GM19438 (cell line): ENCODE data around the gene CADPS.

Experiments
- ATAC-seq: cut with Tn5 transposase; IDR thresholded peaks from one replicate; pipeline ENCODE4 v1.9.1; 2021; ENCODE audit warnings: low read depth; ENCODE audit not compliant: unreplicated experiment

CADPS gene

DNA sequence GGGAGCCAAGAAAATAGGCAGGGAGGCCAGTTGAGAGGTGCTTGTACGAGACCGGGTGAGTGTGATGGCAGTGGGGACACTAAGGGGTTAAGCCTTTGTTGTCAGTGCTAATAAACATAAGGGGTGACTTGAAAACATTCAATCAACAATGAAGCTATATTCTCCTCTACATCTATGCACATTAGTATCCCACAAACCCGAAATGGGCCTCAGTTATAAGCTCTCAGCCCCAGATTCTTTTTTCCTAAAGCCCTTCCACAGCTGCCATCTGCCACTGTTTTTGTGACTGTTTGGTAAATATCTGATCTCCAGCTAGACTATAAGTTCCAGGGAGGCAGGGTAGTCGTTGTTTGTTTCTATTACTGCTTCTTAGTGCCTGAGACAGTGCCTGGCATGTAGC lies 118.2 kb downstream of the CADPS start:
- ATAC-seq: no peak

- no peak for ATAC-seq
Measured at GRCh38 chr3:62755285-62755684, 119.9 kb downstream of the CADPS start.

DNA sequence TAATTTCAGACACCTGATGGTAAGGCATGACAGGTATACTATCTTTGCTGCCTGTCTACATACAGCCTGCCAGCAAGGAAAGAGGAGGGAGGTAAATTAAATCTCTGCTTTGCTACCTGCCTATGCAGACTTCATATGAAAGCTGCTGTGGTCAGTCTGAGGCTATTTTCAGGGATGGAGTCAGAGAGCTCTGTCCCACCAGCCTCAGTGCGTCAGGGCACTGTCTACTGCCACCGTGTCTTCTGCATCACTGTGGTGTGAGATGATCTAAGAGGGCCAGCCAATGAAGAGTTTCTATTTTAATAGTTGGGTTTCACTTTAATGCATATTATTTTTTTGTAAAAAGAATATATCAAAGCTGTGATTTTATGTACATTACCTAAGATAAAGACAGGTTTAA lies 125.6 kb downstream of the CADPS start:
- ATAC-seq: no peak

DNA sequence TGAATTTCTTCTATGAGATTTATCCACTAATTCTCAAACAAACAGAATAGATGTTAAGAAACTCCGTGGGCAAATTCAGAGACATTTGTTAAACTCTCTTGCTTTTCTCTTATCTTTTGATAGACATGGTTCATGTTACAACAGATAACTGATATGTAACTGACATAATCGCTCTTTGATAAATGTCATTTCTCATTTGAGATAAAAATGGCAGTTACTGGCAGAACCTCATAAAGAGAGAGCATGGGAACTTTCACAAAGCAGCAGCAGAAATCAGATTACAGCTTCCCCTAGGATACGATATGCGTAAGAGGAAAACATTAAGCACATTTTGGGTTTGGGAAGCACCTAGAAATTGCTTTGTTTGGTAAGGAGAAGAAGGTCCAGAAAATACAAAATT lies 126.1 kb downstream of the CADPS start:
- ATAC-seq: no peak

DNA sequence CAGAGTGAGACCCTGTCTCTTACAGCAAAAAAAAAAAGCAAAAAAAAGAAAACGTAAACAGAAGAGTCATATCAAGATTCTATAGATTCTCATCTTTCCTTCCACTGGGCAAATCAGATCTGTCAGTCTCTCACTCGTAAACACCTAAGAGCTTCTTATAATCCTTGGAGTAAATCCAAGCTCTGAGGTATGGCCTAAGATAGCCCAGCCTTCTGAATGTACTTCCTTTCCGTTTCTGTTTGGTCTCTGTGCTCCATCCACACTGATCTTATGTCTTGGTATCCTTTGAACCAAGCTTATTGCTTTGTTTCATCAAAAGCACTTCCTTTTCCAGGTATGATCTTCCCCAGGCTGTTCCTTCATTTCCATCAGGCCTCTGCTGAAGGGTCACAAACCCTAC lies 137.8 kb downstream of the CADPS start:
- no peak for ATAC-seq

DNA sequence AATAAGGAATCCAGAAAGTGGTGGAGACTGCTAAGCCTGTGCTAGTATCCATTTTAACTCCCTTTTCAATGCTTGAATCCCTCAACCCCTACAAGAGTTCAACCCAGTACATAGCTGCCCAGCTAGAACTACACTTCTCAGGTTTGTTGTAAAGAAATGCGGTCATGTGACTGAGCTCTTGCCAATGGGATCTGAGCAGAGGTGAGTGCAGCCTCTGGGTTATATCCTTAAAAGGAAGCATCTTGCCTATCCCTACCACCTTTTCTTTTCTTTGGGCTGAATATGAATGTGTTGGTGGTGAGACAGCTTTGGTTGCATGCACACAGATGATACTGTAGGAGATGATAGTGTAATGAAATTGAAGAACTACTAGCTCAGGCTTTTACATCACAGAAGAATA lies 139.7 kb downstream of the CADPS start:
- ATAC-seq: no peak

GRCh38 chr3:62732183-62732904 lies 142.9 kb downstream of the CADPS start:
- ATAC-seq: no peak

DNA sequence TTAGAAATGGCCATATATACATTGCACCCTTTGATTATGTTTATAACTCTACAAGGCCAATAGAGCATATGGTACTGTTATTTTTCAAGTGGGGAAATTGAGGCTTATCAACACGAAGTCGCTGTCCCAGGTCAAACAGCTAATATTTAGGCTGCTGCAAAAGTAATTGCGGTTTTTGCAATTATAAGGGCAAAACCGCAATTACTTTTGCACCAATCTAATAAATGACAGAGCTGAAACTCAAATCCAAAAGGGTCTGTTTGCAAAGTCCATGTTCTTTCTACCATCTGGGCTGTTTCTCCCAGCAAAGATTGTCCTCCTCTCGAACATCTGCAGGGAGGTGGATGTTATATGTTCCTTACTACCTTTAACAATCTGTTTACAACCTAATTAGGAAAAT lies 147.2 kb downstream of the CADPS start:
- no peak for ATAC-seq

- ATAC-seq: no peak
Measured at GRCh38 chr3:62727536-62727935, 147.7 kb downstream of the CADPS start.

DNA sequence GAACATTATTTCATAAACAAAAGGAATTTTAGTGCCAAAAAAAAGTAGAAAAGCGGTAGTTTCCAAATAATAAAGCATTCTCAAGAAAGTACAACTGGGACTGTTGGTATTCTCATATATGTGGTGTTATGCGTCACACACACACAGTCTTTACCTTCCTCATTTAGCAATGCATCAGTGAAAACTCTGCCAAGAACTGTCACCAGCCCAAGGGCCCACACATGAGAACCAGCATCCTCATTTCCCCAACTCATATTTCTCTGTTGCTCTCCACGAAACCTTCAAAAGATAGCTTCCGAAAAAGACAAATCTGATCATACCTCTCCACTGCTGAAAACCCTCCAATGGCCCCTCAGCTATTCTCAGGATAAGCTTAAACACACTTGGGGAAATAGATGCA lies 150.7 kb downstream of the CADPS start:
- no peak for ATAC-seq

DNA sequence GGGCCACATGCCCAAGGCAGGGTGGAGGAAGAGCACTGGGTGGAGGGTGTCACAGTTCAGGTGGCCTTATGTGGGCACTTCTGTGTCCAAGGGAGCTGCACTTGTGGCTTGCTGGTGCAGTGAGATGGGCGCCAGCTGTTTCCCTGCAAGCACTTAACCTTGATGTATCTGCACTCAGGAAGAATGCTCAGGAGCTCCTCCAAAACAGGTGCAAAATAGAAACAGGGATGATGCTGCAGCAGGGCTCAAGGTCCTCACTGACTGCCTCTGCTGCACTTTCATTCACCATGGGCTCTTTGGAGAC lies 151.3 kb downstream of the CADPS start:
- peak; percentile 52 for ATAC-seq

- ATAC-seq: peak; percentile 67
Measured at GRCh38 chr3:62723166-62723913, 151.9 kb downstream of the CADPS start.

DNA sequence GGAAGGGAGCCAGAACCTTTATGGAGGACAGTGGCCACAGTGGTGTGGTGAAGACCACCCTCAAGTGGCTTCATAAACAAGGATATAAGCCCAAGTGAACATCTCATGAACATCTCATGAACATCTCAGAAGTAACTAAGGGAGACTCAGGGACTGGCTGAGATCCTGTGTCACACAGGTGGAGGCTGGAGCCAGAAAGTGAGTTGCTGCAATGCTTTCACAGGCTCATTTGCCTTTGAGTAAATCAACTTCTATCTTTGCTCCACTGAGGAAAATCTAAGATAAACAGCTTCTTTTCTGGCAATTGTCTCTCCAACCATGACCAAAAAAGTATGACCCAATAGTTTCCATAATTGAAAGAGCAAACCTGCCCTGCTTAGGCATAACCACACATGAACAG lies 152.9 kb downstream of the CADPS start:
- ATAC-seq: no peak

- no peak for ATAC-seq
Measured at GRCh38 chr3:62718515-62719320, 156.5 kb downstream of the CADPS start.

GRCh38 chr3:62718011-62718410 lies 157.2 kb downstream of the CADPS start:
- no peak for ATAC-seq

GRCh38 chr3:62712746-62713145 lies 162.5 kb downstream of the CADPS start:
- ATAC-seq: no peak

GRCh38 chr3:62710751-62711150 lies 164.5 kb downstream of the CADPS start:
- no peak for ATAC-seq

GRCh38 chr3:62708638-62709373 lies 166.4 kb downstream of the CADPS start:
- ATAC-seq: no peak

- ATAC-seq: no peak
Measured at GRCh38 chr3:62705721-62706120, 169.5 kb downstream of the CADPS start.

- ATAC-seq: no peak
Measured at GRCh38 chr3:62703451-62704167, 171.6 kb downstream of the CADPS start.
